PFSK-1 (cell line): Measurements from ENCODE around the gene HACD2.

Source experiments
- FOXP2 ChIP-seq: optimal IDR thresholded peaks from 2 replicates; pipeline ENCODE3; 2011; ENCODE audit warnings: borderline replicate concordance, control low read depth, inconsistent platforms; ENCODE audit not compliant: insufficient read depth; ENCODE audit errors: extremely low read length, extremely low read depth
- POLR2AphosphoS5 ChIP-seq: IDR thresholded peaks from 2 replicates; pipeline ENCODE4 v1.6.1; 2012; ENCODE audit warnings: low read depth, mild to moderate bottlenecking, control low read depth, low read length, moderate library complexity
- SIN3A ChIP-seq: IDR thresholded peaks from 2 replicates; pipeline ENCODE4 v1.6.1; 2012; ENCODE audit warnings: mild to moderate bottlenecking, low read length, moderate library complexity, borderline replicate concordance; ENCODE audit not compliant: insufficient read depth
- TAF1 ChIP-seq: IDR thresholded peaks from 2 replicates; pipeline ENCODE4 v1.6.1; 2012; ENCODE audit warnings: low read length, control low read depth, borderline replicate concordance; ENCODE audit not compliant: insufficient read depth
- TF ChIP-seq, protein P1 (sequence below), 2 experiments: IDR thresholded peaks; 2 replicates each; pipeline versions ENCODE4 v1.6.1 to v1.8.0; 2011 to 2012; ENCODE audit warnings: low read depth in 2 of 2, low read length in 2 of 2, control low read depth in 1 of 2, inconsistent platforms in 1 of 2, mild to moderate bottlenecking in 1 of 2, moderate library complexity in 1 of 2; ENCODE audit not compliant: insufficient read depth in 1 of 2

Gene HACD2

DNA sequence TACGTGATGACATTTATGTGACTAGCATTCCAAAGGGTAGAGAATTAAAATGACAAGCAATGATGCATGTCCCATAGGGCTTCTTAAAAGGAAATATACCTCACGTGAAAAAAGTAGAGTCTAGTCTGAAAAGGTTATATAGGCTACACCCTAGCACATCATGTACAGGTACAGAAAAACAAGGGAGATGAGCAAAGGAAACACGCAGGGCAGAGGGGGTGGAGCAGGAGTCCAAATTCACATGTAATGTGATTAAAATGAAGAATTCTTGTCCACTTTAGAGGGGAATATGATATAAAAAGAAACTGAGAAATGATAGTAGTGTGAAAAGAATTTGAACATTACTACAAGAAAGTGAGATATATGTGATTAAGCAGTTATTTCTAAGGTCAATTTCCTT is 59.4 kb downstream of the HACD2 start:
- TF ChIP-seq TAF1 (no peak), SIN3A (no peak), POLR2AphosphoS5 (no peak), FOXP2 (no peak)
- TF ChIP-seq, protein P1, sequence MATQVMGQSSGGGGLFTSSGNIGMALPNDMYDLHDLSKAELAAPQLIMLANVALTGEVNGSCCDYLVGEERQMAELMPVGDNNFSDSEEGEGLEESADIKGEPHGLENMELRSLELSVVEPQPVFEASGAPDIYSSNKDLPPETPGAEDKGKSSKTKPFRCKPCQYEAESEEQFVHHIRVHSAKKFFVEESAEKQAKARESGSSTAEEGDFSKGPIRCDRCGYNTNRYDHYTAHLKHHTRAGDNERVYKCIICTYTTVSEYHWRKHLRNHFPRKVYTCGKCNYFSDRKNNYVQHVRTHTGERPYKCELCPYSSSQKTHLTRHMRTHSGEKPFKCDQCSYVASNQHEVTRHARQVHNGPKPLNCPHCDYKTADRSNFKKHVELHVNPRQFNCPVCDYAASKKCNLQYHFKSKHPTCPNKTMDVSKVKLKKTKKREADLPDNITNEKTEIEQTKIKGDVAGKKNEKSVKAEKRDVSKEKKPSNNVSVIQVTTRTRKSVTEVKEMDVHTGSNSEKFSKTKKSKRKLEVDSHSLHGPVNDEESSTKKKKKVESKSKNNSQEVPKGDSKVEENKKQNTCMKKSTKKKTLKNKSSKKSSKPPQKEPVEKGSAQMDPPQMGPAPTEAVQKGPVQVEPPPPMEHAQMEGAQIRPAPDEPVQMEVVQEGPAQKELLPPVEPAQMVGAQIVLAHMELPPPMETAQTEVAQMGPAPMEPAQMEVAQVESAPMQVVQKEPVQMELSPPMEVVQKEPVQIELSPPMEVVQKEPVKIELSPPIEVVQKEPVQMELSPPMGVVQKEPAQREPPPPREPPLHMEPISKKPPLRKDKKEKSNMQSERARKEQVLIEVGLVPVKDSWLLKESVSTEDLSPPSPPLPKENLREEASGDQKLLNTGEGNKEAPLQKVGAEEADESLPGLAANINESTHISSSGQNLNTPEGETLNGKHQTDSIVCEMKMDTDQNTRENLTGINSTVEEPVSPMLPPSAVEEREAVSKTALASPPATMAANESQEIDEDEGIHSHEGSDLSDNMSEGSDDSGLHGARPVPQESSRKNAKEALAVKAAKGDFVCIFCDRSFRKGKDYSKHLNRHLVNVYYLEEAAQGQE (IDR thresholded peaks at IDR 0.05; ENCODE audit: insufficient read depth in 1 of 2, low read depth in 2 of 2, low read length in 2 of 2), result no peak

DNA sequence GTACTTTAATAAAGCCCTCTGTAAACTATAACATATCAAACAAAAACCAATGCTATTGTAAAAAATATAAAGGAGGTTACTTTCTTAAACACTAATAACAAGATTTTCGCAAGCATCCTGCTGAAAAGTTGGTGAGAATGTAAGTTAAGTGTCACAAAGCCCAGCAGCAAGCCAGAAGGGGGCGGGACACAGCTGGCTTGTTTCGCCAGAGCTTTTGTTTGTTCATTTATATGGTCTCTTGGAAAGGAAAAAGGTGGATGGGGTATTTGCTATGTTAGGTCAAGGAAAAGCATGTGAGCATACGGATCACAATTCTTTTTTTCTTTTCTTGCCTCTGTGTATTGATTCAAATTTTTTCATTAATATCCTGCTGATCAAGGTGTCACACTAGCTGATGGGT is 59.9 kb downstream of the HACD2 start:
- no peak for TF ChIP-seq TAF1
- TF ChIP-seq FOXP2, result no peak
- no peak for TF ChIP-seq SIN3A
- TF ChIP-seq, protein P1 (IDR thresholded peaks at IDR 0.05; ENCODE audit: insufficient read depth in 1 of 2, low read depth in 2 of 2, low read length in 2 of 2), result no peak
- no peak for TF ChIP-seq POLR2AphosphoS5

DNA sequence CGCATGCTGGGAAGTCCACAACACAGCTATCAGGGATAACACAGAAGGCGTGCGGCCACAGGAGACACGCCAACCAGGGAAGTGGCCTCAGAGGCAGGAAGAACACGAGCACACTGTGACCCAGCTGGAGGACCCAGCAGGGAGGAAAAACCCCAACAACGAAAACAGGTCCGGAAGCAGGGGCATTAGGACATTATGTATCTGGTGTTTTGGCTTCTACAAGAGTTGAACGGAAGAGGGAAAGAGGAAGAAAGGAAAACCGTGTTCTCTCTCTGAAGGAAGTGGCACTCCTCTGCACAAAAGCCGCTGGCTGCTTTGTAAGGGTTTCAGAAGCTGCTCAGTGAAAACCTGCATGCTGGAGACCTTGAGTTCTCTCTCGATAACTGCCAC is 61.8 kb downstream of the HACD2 start:
- TF ChIP-seq, protein P1 (IDR thresholded peaks at IDR 0.05; ENCODE audit: insufficient read depth in 1 of 2, low read depth in 2 of 2, low read length in 2 of 2), result no peak

DNA sequence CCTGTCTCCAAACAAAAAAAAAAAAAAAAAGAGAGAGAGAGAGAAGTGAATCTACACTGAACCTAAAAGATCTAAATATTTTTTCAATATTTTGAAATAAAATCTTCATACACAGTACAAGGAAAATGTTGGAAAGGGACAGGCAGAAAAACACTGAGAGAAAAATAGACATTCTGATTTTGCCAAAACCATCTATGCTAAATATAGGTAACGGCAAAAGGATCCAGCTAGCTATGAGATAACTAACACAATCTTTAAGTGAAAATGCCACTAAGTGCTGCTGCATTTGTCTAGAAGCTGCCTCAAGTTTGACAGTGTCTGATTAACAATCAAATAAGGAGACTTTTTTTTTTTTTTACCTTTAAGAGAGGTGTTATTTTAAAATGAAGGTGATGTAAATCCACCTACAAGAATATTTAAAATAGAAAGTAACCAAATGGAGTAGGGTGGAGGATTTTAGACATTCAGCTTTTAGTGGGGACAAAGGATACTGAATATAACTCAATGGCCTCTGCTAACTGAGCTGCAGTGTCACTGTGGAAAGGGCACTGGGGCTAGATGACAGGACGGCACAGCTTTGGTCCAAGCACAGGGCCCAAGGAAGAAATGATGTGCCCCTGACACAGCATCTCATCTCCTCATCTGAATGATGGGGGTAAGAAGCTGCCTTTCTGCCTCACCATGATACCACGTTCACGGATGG is 62.4 kb downstream of the HACD2 start:
- TF ChIP-seq TAF1 (no peak), FOXP2 (no peak), SIN3A (no peak), POLR2AphosphoS5 (no peak)
- TF ChIP-seq, protein P1 (IDR thresholded peaks at IDR 0.05; ENCODE audit: insufficient read depth in 1 of 2, low read depth in 2 of 2, low read length in 2 of 2), result no peak

DNA sequence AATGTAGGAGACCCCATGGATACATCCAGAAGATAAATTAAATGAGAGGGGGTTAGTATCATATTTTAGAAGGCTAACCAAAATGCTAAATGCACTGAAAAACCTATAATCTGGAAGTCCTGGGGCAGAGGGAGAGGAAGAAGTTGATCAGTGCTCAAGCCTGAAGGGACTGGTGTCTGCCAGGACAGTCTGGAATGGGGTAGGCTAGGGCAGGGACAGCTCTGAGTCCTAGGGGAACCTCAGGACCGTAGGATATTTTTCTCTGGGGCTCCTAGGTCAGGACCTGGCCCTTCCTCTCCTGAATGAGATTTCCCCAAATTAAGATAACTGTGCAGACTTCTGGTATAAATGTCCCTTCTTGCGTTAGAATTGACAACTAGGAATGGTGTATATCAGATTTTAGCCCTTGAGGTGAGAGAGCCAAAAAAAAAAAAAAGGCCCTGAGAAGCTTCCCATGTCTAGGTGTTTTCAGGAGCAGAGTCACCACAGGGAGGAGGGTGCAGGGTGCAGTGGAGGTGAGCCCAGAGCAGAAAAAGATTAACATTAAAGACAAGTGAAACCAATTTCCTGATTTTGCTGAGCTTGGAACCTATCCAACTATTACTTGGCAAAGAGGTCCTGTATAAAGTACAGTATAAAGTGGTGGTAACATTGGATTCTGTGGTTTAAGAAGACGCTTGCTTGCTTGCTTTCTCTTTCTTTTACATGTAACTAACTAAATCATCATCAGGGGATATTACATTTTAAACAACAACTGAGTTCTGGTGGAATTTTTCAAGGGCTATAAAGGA is 63.5 kb downstream of the HACD2 start:
- TF ChIP-seq FOXP2, result no peak
- TF ChIP-seq SIN3A, result no peak
- no peak for TF ChIP-seq TAF1
- TF ChIP-seq, protein P1 (IDR thresholded peaks at IDR 0.05; ENCODE audit: insufficient read depth in 1 of 2, low read depth in 2 of 2, low read length in 2 of 2), result no peak
- TF ChIP-seq POLR2AphosphoS5, result no peak
